GM10847 (cell line): ENCODE results near the gene MYEOV.

Source experiments
- POLR2A ChIP-seq: IDR thresholded peaks from 2 replicates; pipeline ENCODE4 v1.6.1; 2011; ENCODE audit not compliant: insufficient read length; ENCODE audit errors: extremely low read depth

The MYEOV gene

GRCh38 chr11:69301455-69302401 lies 7.8 kb downstream of the MYEOV start:
- TF ChIP-seq POLR2A: no peak

GRCh38 chr11:69302447-69303020 lies 8.6 kb downstream of the MYEOV start:
- no peak for TF ChIP-seq POLR2A

- TF ChIP-seq POLR2A: no peak
Observed at GRCh38 chr11:69303427-69303826, 9.5 kb downstream of the MYEOV start.

- no peak for TF ChIP-seq POLR2A
Observed at GRCh38 chr11:69304258-69304657, 10.3 kb downstream of the MYEOV start.

GRCh38 chr11:69304686-69305085 lies 10.7 kb downstream of the MYEOV start:
- TF ChIP-seq POLR2A: no peak

- no peak for TF ChIP-seq POLR2A
Observed at GRCh38 chr11:69305885-69306540, 12.1 kb downstream of the MYEOV start.

- no peak for TF ChIP-seq POLR2A
Observed at GRCh38 chr11:69306821-69307220, 12.9 kb downstream of the MYEOV start.

GRCh38 chr11:69307421-69307820 lies 13.5 kb downstream of the MYEOV start:
- TF ChIP-seq POLR2A: no peak

- TF ChIP-seq POLR2A: no peak
Observed at GRCh38 chr11:69307871-69308431, 14.0 kb downstream of the MYEOV start.

- TF ChIP-seq POLR2A: no peak
Observed at GRCh38 chr11:69308491-69308911, 14.5 kb downstream of the MYEOV start.

GRCh38 chr11:69308936-69309615 lies 15.1 kb downstream of the MYEOV start:
- TF ChIP-seq POLR2A: no peak

- no peak for TF ChIP-seq POLR2A
Observed at GRCh38 chr11:69309631-69310280, 15.8 kb downstream of the MYEOV start.

- TF ChIP-seq POLR2A: no peak
Observed at GRCh38 chr11:69310351-69310750, 16.4 kb downstream of the MYEOV start.

GRCh38 chr11:69310934-69311766 lies 17.2 kb downstream of the MYEOV start:
- no peak for TF ChIP-seq POLR2A

- no peak for TF ChIP-seq POLR2A
Observed at GRCh38 chr11:69311767-69312385, 17.9 kb downstream of the MYEOV start.
